Measurements from ENCODE around the gene OASL.
"Not testable (repeated sequence)": the region's sequence is repeated elsewhere in the genome, so short reads cannot be mapped to it uniquely, and the experiment has no call there.

The OASL gene

GRCh38 chr12:121038861-121039668 lies at the start of gene OASL:
OASL (minus strand) TSS chr12:121039246; CDS start chr12:121038971, 275 bp downstream.
- DNase-seq (ENCODE audit: low read depth): peak; percentile 70

GRCh38 chr12:121088195-121088585 lies 49.1 kb upstream of the OASL start:
- no peak for DNase-seq (ENCODE audit: low read depth)

- DNase-seq (ENCODE audit: low read depth): no peak
Measured at GRCh38 chr12:121087467-121088194, 48.6 kb upstream of the OASL start.

GRCh38 chr12:121086781-121087295 lies 47.8 kb upstream of the OASL start:
- no peak for DNase-seq (ENCODE audit: low read depth)

GRCh38 chr12:121085506-121086353 lies 46.7 kb upstream of the OASL start:
- no peak for DNase-seq (ENCODE audit: low read depth)

GRCh38 chr12:121085069-121085468 lies 46.0 kb upstream of the OASL start:
- DNase-seq (ENCODE audit: low read depth): no peak

- no peak for DNase-seq (ENCODE audit: low read depth)
Measured at GRCh38 chr12:121084229-121084628, 45.2 kb upstream of the OASL start.

GRCh38 chr12:121080909-121081308 lies 41.9 kb upstream of the OASL start:
- no peak for DNase-seq (ENCODE audit: low read depth)

- no peak for DNase-seq (ENCODE audit: low read depth)
Measured at GRCh38 chr12:121079736-121080272, 40.8 kb upstream of the OASL start.

- DNase-seq (ENCODE audit: low read depth): not testable (repeated sequence)
Measured at GRCh38 chr12:121077440-121077839, 38.4 kb upstream of the OASL start.

- not testable (repeated sequence) for DNase-seq (ENCODE audit: low read depth)
Measured at GRCh38 chr12:121075911-121076310, 36.9 kb upstream of the OASL start.

- DNase-seq (ENCODE audit: low read depth): no peak
Measured at GRCh38 chr12:121072147-121072546, 33.1 kb upstream of the OASL start.

- no peak for DNase-seq (ENCODE audit: low read depth)
Measured at GRCh38 chr12:121069206-121069605, 30.2 kb upstream of the OASL start.

- no peak for DNase-seq (ENCODE audit: low read depth)
Measured at GRCh38 chr12:121065345-121065744, 26.3 kb upstream of the OASL start.

- not testable (repeated sequence) for DNase-seq (ENCODE audit: low read depth)
Measured at GRCh38 chr12:121064586-121064985, 25.5 kb upstream of the OASL start.

- no peak for DNase-seq (ENCODE audit: low read depth)
Measured at GRCh38 chr12:121064116-121064515, 25.1 kb upstream of the OASL start.

GRCh38 chr12:121062391-121063045 lies 23.5 kb upstream of the OASL start:
- DNase-seq (ENCODE audit: low read depth): no peak

- DNase-seq (ENCODE audit: low read depth): peak; percentile 11
Measured at GRCh38 chr12:121061831-121062230, 22.8 kb upstream of the OASL start.

- peak; percentile 39 for DNase-seq (ENCODE audit: low read depth)
Measured at GRCh38 chr12:121060149-121061001, 21.3 kb upstream of the OASL start.

Measured in amniotic epithelial cell (primary cell).